Caco-2 (cell line): ENCODE measurements around the gene TRIO. TPM values are rescaled to one million over a fixed set of nuclear protein-coding genes. Genes with fewer than 3 reads are reported as not detected.

ENCODE experiments used
- BruUV-seq: library from RNA; stranded (reverse); fragments of 400-500 nt; replicated peaks from 2 replicates; lab custom pipeline; 2021; lab: Mats Ljungman, UMichigan
- CTCF ChIA-PET: fragments of 300-600 bp; sonication (Branson Sonifier 250); formaldehyde crosslinking; loops from one replicate; lab custom pipeline; 2022; ENCODE audit warnings: antibody characterized with exemption; lab: Charles Lee
- POLR2A ChIA-PET: fragments of 300-600 bp; sonication (Branson Sonifier 250); formaldehyde crosslinking; loops from one replicate; lab custom pipeline; 2022; ENCODE audit warnings: antibody characterized with exemption; lab: Charles Lee
- DNase-seq, 2 experiments: peaks; one replicate each; pipeline versions ENCODE4 v3.0.0 to v3.0.0-alpha.2; 2020 to 2022
- H3K27me3 ChIP-seq: replicated peaks from 2 replicates; pipeline ENCODE4 v1.6.0; 2011; ENCODE audit warnings: low read length; ENCODE audit not compliant: control insufficient read depth, insufficient read depth
- H3K36me3 ChIP-seq: 2 replicates; pipeline ENCODE4 v1.5.1; 2011; ENCODE audit warnings: low read length; ENCODE audit not compliant: control insufficient read depth, insufficient read depth
- H3K4me1 ChIP-seq: fragments of 250-450 bp; sonication (Bioruptor Pico); 2 replicates; pipeline ENCODE4 v1.5.1; 2020; ENCODE audit warnings: mild to moderate bottlenecking
- H3K4me3 ChIP-seq: 2 replicates; pipeline ENCODE4 v1.5.1; 2011; ENCODE audit warnings: low read depth, mild to moderate bottlenecking, control low read depth, low read length
- H3K9me3 ChIP-seq: fragments of 250-450 bp; sonication (Bioruptor Pico); 2 replicates; pipeline ENCODE4 v1.5.1; 2020; ENCODE audit warnings: mild to moderate bottlenecking, moderate library complexity
- H3K27ac Mint-ChIP-seq: one replicate; pipeline ENCODE4 v1.8.0; 2022; ENCODE audit warnings: mixed read lengths; ENCODE audit not compliant: unreplicated experiment
- H3K27me3 Mint-ChIP-seq: one replicate; pipeline ENCODE4 v1.8.0; 2022; ENCODE audit warnings: mixed read lengths; ENCODE audit not compliant: insufficient read depth, unreplicated experiment
- H3K36me3 Mint-ChIP-seq: one replicate; pipeline ENCODE4 v1.8.0; 2022; ENCODE audit warnings: mild to moderate bottlenecking, mixed read lengths; ENCODE audit not compliant: insufficient read depth, unreplicated experiment
- H3K4me1 Mint-ChIP-seq: one replicate; pipeline ENCODE4 v1.8.0; 2022; ENCODE audit warnings: low read depth, mixed read lengths; ENCODE audit not compliant: unreplicated experiment
- H3K4me3 Mint-ChIP-seq: one replicate; pipeline ENCODE4 v1.8.0; 2022; ENCODE audit warnings: mild to moderate bottlenecking, moderate library complexity, mixed read lengths; ENCODE audit not compliant: unreplicated experiment
- H3K9me3 Mint-ChIP-seq: one replicate; pipeline ENCODE4 v1.8.0; 2022; ENCODE audit warnings: mixed read lengths; ENCODE audit not compliant: unreplicated experiment
- CTCF ChIP-seq, 2 experiments: fragments of 200-600 bp in 1 of 2; IDR thresholded peaks; 1 replicate in 1 of 2; 2 replicates in 1 of 2; pipeline versions ENCODE4 v1.5.1 to v1.8.0; 2011 to 2022; ENCODE audit warnings: antibody characterized with exemption in 1 of 2, control low read depth in 1 of 2, inconsistent platforms in 1 of 2, low read depth in 1 of 2, low read length in 1 of 2, mild to moderate bottlenecking in 1 of 2, moderate library complexity in 1 of 2; ENCODE audit not compliant: insufficient read depth in 1 of 2, severe bottlenecking in 1 of 2, unreplicated experiment in 1 of 2
- intact Hi-C: fragments of 100-400 bp; cut with micrococcal nuclease; formaldehyde crosslinking; loops from one replicate; pipeline ENCODE4 v1.10.0; 2022; ENCODE audit not compliant: unreplicated experiment
- total RNA-seq: library from RNA; stranded (reverse); gene quantifications from 2 replicates; pipeline ENCODE4 v1.2.3, GENCODE V29; 2022

TRIO gene
- total RNA-seq, 1 experiment from 2014 or later, result 92.0 TPM

DNA sequence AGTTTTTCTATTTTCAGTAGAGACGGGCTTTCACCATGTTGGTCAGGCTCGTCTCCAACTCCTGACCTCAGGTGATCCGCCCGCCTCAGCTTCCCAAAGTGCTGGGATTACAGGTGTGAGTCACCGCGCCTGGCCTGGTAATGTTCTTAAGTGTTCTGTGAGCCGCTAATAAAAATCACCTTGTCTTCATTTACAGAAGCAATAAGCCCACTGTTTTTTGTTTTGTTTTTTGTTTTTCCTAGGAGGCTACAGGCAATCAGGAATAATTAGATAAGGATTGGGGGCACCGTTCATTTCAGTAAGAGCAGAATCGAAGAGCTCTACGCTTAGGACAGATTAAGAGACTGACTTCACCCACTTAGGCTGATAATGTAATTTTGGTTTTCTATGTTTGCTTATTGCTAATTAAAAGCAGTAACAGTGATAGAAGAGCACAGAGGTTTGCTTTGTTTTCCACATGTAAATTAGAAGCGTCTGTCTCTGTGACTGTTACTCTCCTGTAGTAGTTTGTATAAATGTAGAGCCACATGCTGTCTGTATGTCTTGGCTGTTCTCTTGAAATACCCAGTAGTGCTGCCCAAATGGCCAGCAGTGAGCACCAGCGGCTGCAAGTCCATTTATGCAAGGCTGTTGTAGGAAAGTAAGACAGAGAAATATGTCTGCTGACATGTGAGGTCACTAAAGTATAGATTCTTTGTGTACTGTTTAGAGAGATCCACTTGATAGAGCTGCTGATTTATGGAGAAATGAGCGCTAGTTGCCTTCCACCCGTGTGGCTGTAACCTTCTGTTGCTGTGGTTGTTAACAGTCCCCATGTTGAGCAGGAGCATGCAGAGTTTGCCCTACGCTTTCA is 30.5 kb downstream of the TRIO start:
- intact Hi-C loops, result no loop called here
- CTCF ChIA-PET, result no interaction called here
- Mint-ChIP-seq H3K9me3 (no peaks in the 10 kb centered on the region), H3K27ac (peak overlapping the region; percentile 64), H3K4me3 (no peak overlapping the region), H3K4me1 (peaks cover 46% of the 10 kb centered on the region), H3K36me3 (no peaks in the 10 kb centered on the region), H3K27me3 (no peaks in the 10 kb centered on the region)
- Histone ChIP-seq H3K27me3 (no peaks in the 10 kb centered on the region), H3K4me3 (no peak overlapping the region), H3K9me3 (no peaks in the 10 kb centered on the region), H3K36me3 (no peaks in the 10 kb centered on the region), H3K4me1 (peaks cover 46% of the 10 kb centered on the region)
- TF ChIP-seq CTCF (IDR thresholded peaks at IDR 0.05; ENCODE audit: insufficient read depth in 1 of 2, low read depth in 1 of 2, low read length in 1 of 2, severe bottlenecking in 1 of 2, unreplicated experiment in 1 of 2), result no peak
- POLR2A ChIA-PET, result interaction anchor here (0.5 kb wide), 1 partner anchor 91 kb away, joined by 3 read pairs; no protein-coding TSS in a partner anchor
- no TSS peak for BruUV-seq
- no peak for DNase-seq

GRCh38 chr5:14174230-14174636 is 31.1 kb downstream of the TRIO start:
- H3K27me3 ChIP-seq, result no peaks in the 10 kb centered on the region
- Mint-ChIP-seq H3K27ac (peak overlapping the region; percentile 64), H3K9me3 (no peaks in the 10 kb centered on the region), H3K4me3 (no peak overlapping the region), H3K4me1 (peaks cover 41% of the 10 kb centered on the region), H3K36me3 (no peaks in the 10 kb centered on the region), H3K27me3 (no peaks in the 10 kb centered on the region)
- CTCF ChIA-PET, result no interaction called here
- no peaks in the 10 kb centered on the region for H3K9me3 ChIP-seq
- DNase-seq, result peak in 1 of 2 experiments; percentile 49
- H3K4me3 ChIP-seq, result no peak overlapping the region
- H3K36me3 ChIP-seq, result no peaks in the 10 kb centered on the region
- no peak for TF ChIP-seq CTCF (IDR thresholded peaks at IDR 0.05; ENCODE audit: insufficient read depth in 1 of 2, low read depth in 1 of 2, low read length in 1 of 2, severe bottlenecking in 1 of 2, unreplicated experiment in 1 of 2)
- H3K4me1 ChIP-seq, result peaks cover 50% of the 10 kb centered on the region
- intact Hi-C loops, result no loop called here
- POLR2A ChIA-PET, result no interaction called here
- BruUV-seq, result no TSS peak

DNA sequence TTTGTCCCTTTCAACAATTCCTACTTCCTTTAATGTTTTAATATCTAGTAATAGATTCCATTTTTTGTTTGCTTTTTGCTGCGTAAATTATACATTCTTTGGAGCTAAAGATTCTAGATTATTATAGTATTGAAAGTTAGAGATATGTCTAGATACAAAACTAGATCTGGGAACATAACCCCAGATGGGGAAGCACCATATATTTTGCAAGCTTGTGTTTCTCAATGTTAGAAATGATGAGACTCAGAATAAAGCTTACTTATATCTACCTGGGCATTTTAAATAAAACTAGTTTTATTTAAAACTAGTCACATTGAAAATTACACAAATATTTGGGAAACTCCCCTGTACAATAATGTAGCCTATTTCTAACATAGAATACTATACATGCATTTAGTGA is 32.2 kb downstream of the TRIO start:
- no peak overlapping the region for H3K4me3 Mint-ChIP-seq
- peaks cover 33% of the 10 kb centered on the region for H3K4me1 Mint-ChIP-seq
- H3K36me3 Mint-ChIP-seq, result no peaks in the 10 kb centered on the region
- no TSS peak for BruUV-seq
- Histone ChIP-seq H3K27me3 (no peaks in the 10 kb centered on the region), H3K4me1 (peaks cover 44% of the 10 kb centered on the region), H3K9me3 (no peaks in the 10 kb centered on the region), H3K36me3 (no peaks in the 10 kb centered on the region), H3K4me3 (no peak overlapping the region)
- intact Hi-C loops, result no loop called here
- H3K27ac Mint-ChIP-seq, result no peak overlapping the region
- DNase-seq, result no peak
- no peak for TF ChIP-seq CTCF (IDR thresholded peaks at IDR 0.05; ENCODE audit: insufficient read depth in 1 of 2, low read depth in 1 of 2, low read length in 1 of 2, severe bottlenecking in 1 of 2, unreplicated experiment in 1 of 2)
- no peaks in the 10 kb centered on the region for H3K27me3 Mint-ChIP-seq
- POLR2A ChIA-PET, result no interaction called here
- no peaks in the 10 kb centered on the region for H3K9me3 Mint-ChIP-seq
- CTCF ChIA-PET, result no interaction called here
